BJ (cell line): ENCODE data around the gene RPUSD1. TPM values are rescaled to one million over a fixed set of nuclear protein-coding genes. Genes with fewer than 3 reads are reported as not detected.

Experiments used
- CTCF ChIA-PET: fragments of 350-600 bp; formaldehyde crosslinking; extraction: SDS; loops from one replicate; lab custom pipeline; 2021; ENCODE audit warnings: antibody characterized with exemption, inconsistent platforms; lab: Yijun Ruan, JAX
- POLR2A ChIA-PET: fragments of 300-600 bp; sonication (Branson Sonifier 250); formaldehyde crosslinking; extraction: SDS; loops from one replicate; lab custom pipeline; 2021; ENCODE audit warnings: antibody characterized with exemption; lab: Charles Lee
- DNase-seq: peaks from one replicate; pipeline ENCODE4 v3.0.0-alpha.2; 2011; ENCODE audit warnings: low read depth
- H3K27me3 ChIP-seq: 2 replicates; pipeline ENCODE4 v1.6.0; 2011; ENCODE audit warnings: low read length; ENCODE audit not compliant: control insufficient read depth, insufficient read depth
- H3K36me3 ChIP-seq: 2 replicates; pipeline ENCODE4 v1.5.1; 2011; ENCODE audit warnings: low read length; ENCODE audit not compliant: control insufficient read depth, insufficient read depth
- H3K4me3 ChIP-seq: 2 replicates; pipeline ENCODE4 v1.5.1; 2011; ENCODE audit warnings: low read depth, mild to moderate bottlenecking, control low read depth, low read length
- CTCF ChIP-seq: IDR thresholded peaks from 2 replicates; pipeline ENCODE4 v1.5.1; 2011; ENCODE audit warnings: low read depth, mild to moderate bottlenecking, control low read depth, inconsistent platforms, low read length, moderate library complexity; ENCODE audit not compliant: insufficient read depth
- polyA plus RNA-seq: library from polyadenylated mRNA; depleted of rRNA; stranded (reverse); fragments of >200 nt; gene quantifications from 2 replicates; pipeline ENCODE4 v1.2.3, GENCODE V29; 2011

The RPUSD1 gene
- polyA plus RNA-seq, 1 experiment = 24.7 TPM

GRCh38 chr16:794853-795466 is 6.8 kb upstream of the RPUSD1 start:
- ChIA-PET POLR2A (no interaction called here), CTCF (no interaction called here)
- H3K27me3 ChIP-seq = peaks cover 2% of the 10 kb centered on the region
- DNase-seq = no peak
- no peak overlapping the region for H3K4me3 ChIP-seq
- H3K36me3 ChIP-seq = peaks cover 3% of the 10 kb centered on the region; the same call in 1 of the 2 replicates
- no peak for TF ChIP-seq CTCF

GRCh38 chr16:794091-794822 is 6.1 kb upstream of the RPUSD1 start:
- Histone ChIP-seq H3K4me3 (no peak overlapping the region), H3K36me3 (peaks cover 3% of the 10 kb centered on the region; the same call in 1 of the 2 replicates), H3K27me3 (no peaks in the 10 kb centered on the region)
- POLR2A ChIA-PET = no interaction called here
- no peak for DNase-seq
- CTCF ChIA-PET = no interaction called here
- TF ChIP-seq CTCF = no peak

GRCh38 chr16:793414-793813 is 5.2 kb upstream of the RPUSD1 start:
- Histone ChIP-seq H3K27me3 (no peaks in the 10 kb centered on the region), H3K36me3 (peaks cover 3% of the 10 kb centered on the region; the same call in 1 of the 2 replicates), H3K4me3 (no peak overlapping the region)
- POLR2A ChIA-PET = no interaction called here
- CTCF ChIA-PET = no interaction called here
- TF ChIP-seq CTCF = no peak
- DNase-seq = no peak

GRCh38 chr16:792221-792995 is 4.2 kb upstream of the RPUSD1 start:
- ChIA-PET CTCF (no interaction called here), POLR2A (no interaction called here)
- no peak for DNase-seq
- no peak for TF ChIP-seq CTCF
- Histone ChIP-seq H3K36me3 (peaks cover 3% of the 10 kb centered on the region; the same call in 1 of the 2 replicates), H3K27me3 (no peaks in the 10 kb centered on the region), H3K4me3 (no peak overlapping the region)

GRCh38 chr16:791131-791530 is 3.0 kb upstream of the RPUSD1 start:
- H3K4me3 ChIP-seq = no peak overlapping the region

More at GRCh38 chr16:791131-791530, 3.0 kb upstream of the RPUSD1 start:
- ChIA-PET CTCF (no interaction called here), POLR2A (no interaction called here)
- DNase-seq = no peak
- Histone ChIP-seq H3K36me3 (peaks cover 6% of the 10 kb centered on the region; the same call in 1 of the 2 replicates), H3K27me3 (no peaks in the 10 kb centered on the region)
- TF ChIP-seq CTCF = no peak
